Measurements from ENCODE around the gene AKAP13. TPM values are rescaled to one million over a fixed set of nuclear protein-coding genes. Genes with fewer than 3 reads are reported as not detected.

Gene AKAP13, protein sequence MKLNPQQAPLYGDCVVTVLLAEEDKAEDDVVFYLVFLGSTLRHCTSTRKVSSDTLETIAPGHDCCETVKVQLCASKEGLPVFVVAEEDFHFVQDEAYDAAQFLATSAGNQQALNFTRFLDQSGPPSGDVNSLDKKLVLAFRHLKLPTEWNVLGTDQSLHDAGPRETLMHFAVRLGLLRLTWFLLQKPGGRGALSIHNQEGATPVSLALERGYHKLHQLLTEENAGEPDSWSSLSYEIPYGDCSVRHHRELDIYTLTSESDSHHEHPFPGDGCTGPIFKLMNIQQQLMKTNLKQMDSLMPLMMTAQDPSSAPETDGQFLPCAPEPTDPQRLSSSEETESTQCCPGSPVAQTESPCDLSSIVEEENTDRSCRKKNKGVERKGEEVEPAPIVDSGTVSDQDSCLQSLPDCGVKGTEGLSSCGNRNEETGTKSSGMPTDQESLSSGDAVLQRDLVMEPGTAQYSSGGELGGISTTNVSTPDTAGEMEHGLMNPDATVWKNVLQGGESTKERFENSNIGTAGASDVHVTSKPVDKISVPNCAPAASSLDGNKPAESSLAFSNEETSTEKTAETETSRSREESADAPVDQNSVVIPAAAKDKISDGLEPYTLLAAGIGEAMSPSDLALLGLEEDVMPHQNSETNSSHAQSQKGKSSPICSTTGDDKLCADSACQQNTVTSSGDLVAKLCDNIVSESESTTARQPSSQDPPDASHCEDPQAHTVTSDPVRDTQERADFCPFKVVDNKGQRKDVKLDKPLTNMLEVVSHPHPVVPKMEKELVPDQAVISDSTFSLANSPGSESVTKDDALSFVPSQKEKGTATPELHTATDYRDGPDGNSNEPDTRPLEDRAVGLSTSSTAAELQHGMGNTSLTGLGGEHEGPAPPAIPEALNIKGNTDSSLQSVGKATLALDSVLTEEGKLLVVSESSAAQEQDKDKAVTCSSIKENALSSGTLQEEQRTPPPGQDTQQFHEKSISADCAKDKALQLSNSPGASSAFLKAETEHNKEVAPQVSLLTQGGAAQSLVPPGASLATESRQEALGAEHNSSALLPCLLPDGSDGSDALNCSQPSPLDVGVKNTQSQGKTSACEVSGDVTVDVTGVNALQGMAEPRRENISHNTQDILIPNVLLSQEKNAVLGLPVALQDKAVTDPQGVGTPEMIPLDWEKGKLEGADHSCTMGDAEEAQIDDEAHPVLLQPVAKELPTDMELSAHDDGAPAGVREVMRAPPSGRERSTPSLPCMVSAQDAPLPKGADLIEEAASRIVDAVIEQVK (N-terminal part only)
- 155 and 173 TPM in 2 replicates for total RNA-seq

DNA sequence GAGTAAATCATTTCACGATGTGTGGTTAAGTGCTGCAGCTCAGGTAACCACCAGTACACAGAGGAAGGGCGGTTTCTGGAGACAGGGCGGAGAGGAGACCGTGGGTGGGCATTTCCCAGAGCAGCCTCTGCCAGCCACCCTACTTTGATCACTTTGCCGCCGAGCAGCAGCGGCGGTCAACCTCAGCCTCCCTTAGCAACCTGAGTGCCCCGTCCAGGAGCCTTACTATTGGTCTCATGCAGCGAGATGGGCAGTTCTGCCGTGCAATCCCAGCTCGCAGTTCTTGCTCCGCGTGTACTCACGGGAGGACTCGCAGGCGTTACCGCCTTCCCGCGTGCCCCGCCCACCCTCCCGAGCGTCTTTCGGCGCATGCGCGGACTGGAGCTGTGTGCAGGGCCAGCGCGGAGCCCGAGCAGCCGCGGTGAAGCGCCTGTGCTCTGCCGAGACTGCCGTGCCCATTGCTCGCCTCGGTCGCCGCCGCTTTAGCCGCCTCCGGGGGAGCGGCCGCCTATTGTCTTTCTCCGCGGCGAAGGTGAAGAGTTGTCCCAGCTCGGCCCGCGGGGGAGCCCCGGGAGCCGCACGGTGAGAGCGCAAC is at the start of gene AKAP13:
AKAP13 (plus strand) TSS at position 387 of the 595 bp plus-strand sequence. CDS start 105,118 bp downstream, outside the sequence.

DNA sequence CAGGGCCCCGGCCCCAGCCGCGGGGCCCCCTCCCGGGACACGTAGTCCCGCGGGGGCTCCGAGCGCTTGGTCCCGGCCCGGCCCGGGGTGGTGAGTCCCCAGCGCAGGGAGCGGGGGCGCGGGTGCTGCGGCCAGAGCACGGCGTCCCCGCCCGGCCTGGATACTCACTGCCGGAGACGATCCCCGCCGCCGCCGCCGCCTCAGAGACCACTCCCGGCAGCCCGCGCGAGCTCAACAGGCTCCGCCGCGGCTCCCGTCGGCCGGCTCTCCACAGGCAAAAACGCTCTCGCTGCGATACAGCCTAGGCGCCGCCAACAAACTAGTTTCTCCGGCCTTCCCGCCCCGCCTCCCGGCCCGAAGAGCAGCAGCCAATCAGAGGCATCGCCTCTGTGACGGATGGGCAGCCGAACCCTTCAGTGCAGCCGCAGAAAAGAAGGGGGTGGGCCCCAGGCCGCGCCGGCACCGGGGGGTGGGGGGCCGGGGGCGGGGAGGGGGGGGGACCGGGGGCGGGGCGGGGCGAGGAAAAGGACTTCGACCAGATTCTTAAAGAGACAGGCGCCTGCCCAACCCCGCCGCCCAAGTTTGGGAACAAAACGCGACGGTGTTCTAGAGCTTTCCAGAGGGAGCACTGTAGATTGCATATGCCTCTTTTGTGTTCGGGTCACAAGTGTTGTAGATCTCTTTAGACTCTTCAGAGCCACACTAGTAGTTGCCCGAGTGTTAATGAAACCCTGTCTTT is 414.4 kb downstream of the AKAP13 start, which contains the start of gene KLHL25:
KLHL25 (minus strand) TSS at position 328 of the 739 bp plus-strand sequence. CDS start 25,115 bp downstream, outside the sequence.

Small RNA genes within 50 kb of the gene (small RNA-seq; reads per million reads assigned to genes)
- not detected for gene AC021739.1
- 1.5 reads per million, percentile 70 among the genes with 10 or more reads in this experiment for gene MIR1276
- gene RNU6-1280P, result not detected
- gene RNU7-79P, result not detected
